Epithelial cell of esophagus (primary cell): ENCODE results near the gene GNA14.

ENCODE experiments used
- DNase-seq: peaks from one replicate; pipeline ENCODE4 v3.0.0; 2010; ENCODE audit warnings: low read depth
- H3K4me3 ChIP-seq: 2 replicates; pipeline ENCODE4 v1.5.1; 2011; ENCODE audit warnings: mild to moderate bottlenecking, low read length, control low read depth
- CTCF ChIP-seq: IDR thresholded peaks from 2 replicates; pipeline ENCODE4 v1.5.1; 2011; ENCODE audit warnings: low read depth, mild to moderate bottlenecking, low read length, control low read depth, inconsistent platforms; ENCODE audit not compliant: insufficient read depth; ENCODE audit errors: missing control alignments

GNA14 gene

GRCh38 chr9:77533671-77534070 lies 114.5 kb downstream of the GNA14 start:
- H3K4me3 ChIP-seq = no peak overlapping the region
- DNase-seq = no peak
- no peak for TF ChIP-seq CTCF

- DNase-seq = no peak
- TF ChIP-seq CTCF = no peak
- no peak overlapping the region for H3K4me3 ChIP-seq
Measured at GRCh38 chr9:77532607-77533006, 115.5 kb downstream of the GNA14 start.

DNA sequence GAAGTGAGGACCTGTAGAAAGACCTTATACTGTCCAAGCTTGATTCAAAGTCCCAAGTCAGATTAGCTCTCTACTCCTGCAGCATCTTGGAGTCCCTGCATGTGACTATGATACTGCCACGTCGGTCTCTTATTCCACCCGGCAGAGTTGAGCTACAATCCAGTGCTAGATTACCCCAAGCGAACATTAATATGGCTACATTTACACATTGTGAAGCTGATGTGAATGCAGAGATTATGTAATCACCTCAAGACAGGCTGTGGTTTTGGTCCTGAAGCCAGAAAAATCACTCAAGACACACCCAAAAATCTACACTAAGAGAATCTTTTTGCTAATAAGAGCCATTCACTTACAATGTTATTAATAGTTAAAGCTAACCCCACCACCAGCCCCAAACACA lies 116.7 kb downstream of the GNA14 start:
- no peak for DNase-seq
- no peak overlapping the region for H3K4me3 ChIP-seq
- no peak for TF ChIP-seq CTCF

GRCh38 chr9:77523891-77524290 lies 124.2 kb downstream of the GNA14 start:
- H3K4me3 ChIP-seq = no peak overlapping the region
- DNase-seq = no peak
- TF ChIP-seq CTCF = no peak

GRCh38 chr9:77521091-77521490 lies 127.0 kb downstream of the GNA14 start:
- no peak for TF ChIP-seq CTCF
- DNase-seq = no peak

DNA sequence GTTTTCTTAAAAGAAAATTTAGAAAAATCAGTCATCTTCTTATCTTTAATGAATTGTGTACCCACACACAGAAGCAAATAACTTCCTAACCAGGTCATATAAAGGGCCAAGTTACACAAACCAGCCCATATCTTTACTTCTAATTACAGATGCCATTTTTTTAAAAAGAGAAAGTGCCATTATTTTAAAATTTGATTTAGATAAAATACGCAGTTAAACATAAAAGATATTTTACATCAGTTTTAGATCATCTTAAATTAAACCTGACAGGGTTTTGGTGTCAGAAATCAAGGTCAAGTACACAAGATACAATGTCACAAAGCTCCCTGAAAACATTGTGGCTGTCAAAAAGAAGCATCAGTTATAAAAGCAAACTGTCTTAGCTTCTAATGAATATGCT lies 129.4 kb downstream of the GNA14 start:
- no peak for TF ChIP-seq CTCF
- DNase-seq = no peak

More at GRCh38 chr9:77521091-77521490, 127.0 kb downstream of the GNA14 start:
- H3K4me3 ChIP-seq = no peak overlapping the region

DNA sequence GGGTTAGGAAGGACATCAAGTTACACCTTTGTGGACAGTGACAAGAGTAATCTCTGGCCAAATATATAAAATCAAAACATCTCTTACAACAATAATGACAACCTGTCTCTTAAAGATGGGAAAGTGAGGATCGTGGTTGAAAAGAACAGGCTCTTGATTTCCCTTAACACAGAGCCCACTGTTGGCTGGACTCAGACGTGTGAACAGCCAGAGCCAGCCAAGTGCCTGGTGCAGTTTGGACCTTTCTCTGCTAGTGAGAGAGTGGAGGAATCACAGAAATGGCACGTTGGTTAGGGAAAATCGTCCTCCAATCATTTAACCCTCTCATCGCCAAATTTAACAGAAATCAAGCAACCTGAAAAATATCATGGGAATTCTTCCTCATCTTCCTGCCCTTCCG lies 131.3 kb downstream of the GNA14 start:
- DNase-seq = no peak
- no peak overlapping the region for H3K4me3 ChIP-seq
- TF ChIP-seq CTCF = no peak

More for the DNA sequence above, 129.4 kb downstream of the GNA14 start:
- no peak overlapping the region for H3K4me3 ChIP-seq
